WTC11 (cell line): ENCODE data around the gene FAM76A. TPM values are rescaled to one million over a fixed set of nuclear protein-coding genes. Genes with fewer than 3 reads are reported as not detected.
A peak's percentile ranks its signal among the peaks of the same experiment; 100 is the strongest.

ENCODE experiments used
- ATAC-seq: fragments of 200-7000 bp; cut with Tn5 transposase; 2 replicates; pipeline ENCODE4 v1.10.0; 2021; ENCODE audit warnings: mild to moderate bottlenecking, moderate library complexity
- CTCF ChIA-PET: fragments of 300-600 bp; sonication (Branson Sonifier 250); formaldehyde crosslinking; loops from one replicate; lab custom pipeline; 2021; ENCODE audit warnings: antibody characterized with exemption; lab: Charles Lee
- POLR2A ChIA-PET: fragments of 350-600 bp; sonication (Branson Sonifier 250); formaldehyde crosslinking; loops from one replicate; lab custom pipeline; 2021; ENCODE audit warnings: antibody characterized with exemption; lab: Charles Lee
- DNase-seq: peaks from one replicate; pipeline ENCODE4 v3.0.0; 2021; ENCODE audit warnings: low spot score
- H3K27ac Mint-ChIP-seq: 2 replicates; pipeline ENCODE4 v1.8.0; 2021; ENCODE audit warnings: mixed read lengths
- H3K27me3 Mint-ChIP-seq: 2 replicates; pipeline ENCODE4 v1.8.0; 2021; ENCODE audit warnings: low read depth, mild to moderate bottlenecking, moderate library complexity, mixed read lengths
- H3K36me3 Mint-ChIP-seq: 2 replicates; pipeline ENCODE4 v1.8.0; 2021; ENCODE audit warnings: mixed read lengths
- H3K4me1 Mint-ChIP-seq: 2 replicates; pipeline ENCODE4 v1.8.0; 2022; ENCODE audit warnings: mixed read lengths
- H3K4me3 Mint-ChIP-seq: 2 replicates; pipeline ENCODE4 v1.8.0; 2021; ENCODE audit warnings: mild to moderate bottlenecking, moderate library complexity, mixed read lengths
- H3K9me3 Mint-ChIP-seq: 2 replicates; pipeline ENCODE4 v1.8.0; 2021; ENCODE audit warnings: mixed read lengths
- ELF4 ChIP-seq: sonication (generic); formaldehyde crosslinking; IDR thresholded peaks from 2 replicates; pipeline ENCODE4 v1.8.1; 2022; ENCODE audit warnings: low read depth, mild to moderate bottlenecking, moderate library complexity, missing genetic modification reagents
- FOXJ3 ChIP-seq: sonication (generic); formaldehyde crosslinking; IDR thresholded peaks from 2 replicates; pipeline ENCODE4 v1.9.0; 2021; ENCODE audit warnings: missing genetic modification reagents, mild to moderate bottlenecking, borderline replicate concordance
- GABPB1 ChIP-seq: sonication (generic); formaldehyde crosslinking; IDR thresholded peaks from 2 replicates; pipeline ENCODE4 v1.8.1; 2023; ENCODE audit warnings: mild to moderate bottlenecking, missing genetic modification reagents
- GRHL2 ChIP-seq: fragments of 250-450 bp; sonication (Bioruptor Pico); IDR thresholded peaks from 2 replicates; pipeline ENCODE4 v1.8.0; 2022; ENCODE audit warnings: mild to moderate bottlenecking, moderate library complexity; ENCODE audit not compliant: insufficient replicate concordance, severe bottlenecking
- JUN ChIP-seq: sonication (generic); formaldehyde crosslinking; IDR thresholded peaks from 2 replicates; pipeline ENCODE4 v1.8.0; 2023; ENCODE audit warnings: mild to moderate bottlenecking, missing genetic modification reagents
- NR1H2 ChIP-seq: sonication (generic); formaldehyde crosslinking; IDR thresholded peaks from 2 replicates; pipeline ENCODE4 v1.9.0; 2021; ENCODE audit warnings: mild to moderate bottlenecking, moderate library complexity, missing genetic modification reagents
- NR2C2 ChIP-seq: sonication (generic); formaldehyde crosslinking; IDR thresholded peaks from 2 replicates; pipeline ENCODE4 v1.8.0; 2022; ENCODE audit warnings: mild to moderate bottlenecking, missing genetic modification reagents
- SMAD3 ChIP-seq: sonication (generic); formaldehyde crosslinking; IDR thresholded peaks from 2 replicates; pipeline ENCODE4 v1.8.0; 2022; ENCODE audit warnings: missing genetic modification reagents, mild to moderate bottlenecking, borderline replicate concordance
- TCF7 ChIP-seq: sonication (generic); formaldehyde crosslinking; IDR thresholded peaks from 2 replicates; pipeline ENCODE4 v1.8.0; 2022; ENCODE audit warnings: mild to moderate bottlenecking, low read depth, missing genetic modification reagents, moderate library complexity
- ZNF121 ChIP-seq: sonication (generic); formaldehyde crosslinking; IDR thresholded peaks from 2 replicates; pipeline ENCODE4 v1.8.0; 2023; ENCODE audit warnings: missing genetic modification reagents
- ZNF138 ChIP-seq: sonication (generic); formaldehyde crosslinking; conservative IDR thresholded peaks from 2 replicates; pipeline ENCODE4 v1.8.1; 2022; ENCODE audit warnings: mild to moderate bottlenecking, moderate library complexity, missing genetic modification reagents
- ZNF263 ChIP-seq: sonication (generic); formaldehyde crosslinking; IDR thresholded peaks from 2 replicates; pipeline ENCODE4 v1.8.1; 2022; ENCODE audit warnings: low read depth, mild to moderate bottlenecking, moderate library complexity, missing genetic modification reagents
- ZNF317 ChIP-seq: sonication (generic); formaldehyde crosslinking; IDR thresholded peaks from 2 replicates; pipeline ENCODE4 v1.8.1; 2023; ENCODE audit warnings: low read depth, mild to moderate bottlenecking, moderate library complexity, missing genetic modification reagents, borderline replicate concordance
- ZNF423 ChIP-seq: fragments of 250-450 bp; sonication (Bioruptor Pico); IDR thresholded peaks from 2 replicates; pipeline ENCODE4 v2.1.2; 2022; ENCODE audit warnings: mild to moderate bottlenecking, moderate library complexity
- total RNA-seq: library from RNA; stranded (reverse); gene quantifications from 3 replicates; pipeline ENCODE4 v1.2.3, GENCODE V29; 2021
- TF ChIP-seq, protein P1 (sequence below): sonication (generic); formaldehyde crosslinking; IDR thresholded peaks from 2 replicates; pipeline ENCODE4 v1.8.1; 2023; ENCODE audit warnings: mild to moderate bottlenecking, moderate library complexity, missing genetic modification reagents
- TF ChIP-seq, protein P2 (sequence below): sonication (generic); formaldehyde crosslinking; IDR thresholded peaks from 2 replicates; pipeline ENCODE4 v1.8.1; 2022; ENCODE audit warnings: mild to moderate bottlenecking, moderate library complexity, missing genetic modification reagents
- TF ChIP-seq, protein P3 (sequence below): sonication (generic); formaldehyde crosslinking; IDR thresholded peaks from 2 replicates; pipeline ENCODE4 v1.8.1; 2022; ENCODE audit warnings: low read depth, mild to moderate bottlenecking, moderate library complexity, missing genetic modification reagents, borderline replicate concordance
- TF ChIP-seq, protein P4 (sequence below): sonication (generic); formaldehyde crosslinking; IDR thresholded peaks from 2 replicates; pipeline ENCODE4 v1.8.1; 2022; ENCODE audit warnings: mild to moderate bottlenecking, missing genetic modification reagents, moderate library complexity, borderline replicate concordance
- TF ChIP-seq, protein P5 (sequence below): sonication (generic); formaldehyde crosslinking; IDR thresholded peaks from 2 replicates; pipeline ENCODE4 v1.8.1; 2022; ENCODE audit warnings: missing genetic modification reagents, borderline replicate concordance
- TF ChIP-seq, protein P6 (sequence below): sonication (generic); formaldehyde crosslinking; IDR thresholded peaks from 2 replicates; pipeline ENCODE4 v1.8.1; 2023; ENCODE audit warnings: mild to moderate bottlenecking, missing genetic modification reagents, borderline replicate concordance
- TF ChIP-seq, protein P7 (sequence below): sonication (generic); formaldehyde crosslinking; IDR thresholded peaks from 2 replicates; pipeline ENCODE4 v1.8.1; 2023; ENCODE audit warnings: mild to moderate bottlenecking, missing genetic modification reagents, moderate library complexity

FAM76A gene
- total RNA-seq, 1 experiment from 2014 or later, result 14.5 TPM

DNA sequence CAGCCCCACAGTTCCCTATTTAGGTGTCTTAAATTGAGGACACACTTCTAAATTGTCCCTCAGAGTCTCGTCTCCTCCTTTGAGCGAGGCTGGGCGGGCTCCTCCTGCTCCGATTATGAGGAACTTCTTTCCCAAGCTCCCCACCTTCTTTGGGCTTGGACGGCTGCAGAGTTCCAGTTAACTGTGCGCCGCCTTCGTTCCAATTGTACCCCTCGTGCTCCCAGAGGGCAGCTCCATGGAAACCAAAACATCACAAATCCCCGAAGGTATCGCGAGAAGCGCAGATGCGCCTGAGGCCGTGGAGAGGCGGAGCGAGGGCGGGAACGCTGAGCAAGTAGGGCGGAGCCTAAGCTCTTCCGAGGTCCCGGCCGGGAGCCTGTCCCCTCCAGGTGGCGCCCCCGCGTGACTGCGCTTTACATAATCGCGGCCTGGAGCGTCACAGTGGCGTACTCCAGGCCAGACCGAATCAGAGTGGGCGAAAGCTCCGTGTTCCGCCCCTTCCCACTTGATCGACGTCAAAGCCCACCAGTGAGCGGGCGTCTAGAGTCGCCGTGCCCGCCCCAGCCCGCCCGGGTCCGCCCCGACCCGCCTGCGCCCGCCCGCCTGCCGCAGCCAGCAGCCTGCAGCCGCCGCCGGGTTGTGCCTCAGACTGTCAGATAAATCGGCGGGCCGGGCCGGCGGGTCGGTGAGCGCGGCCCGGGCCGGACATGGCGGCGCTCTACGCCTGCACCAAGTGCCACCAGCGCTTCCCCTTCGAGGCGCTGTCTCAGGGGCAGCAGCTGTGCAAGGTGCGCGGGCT is at the start of gene FAM76A (continued):
- TF ChIP-seq, protein P1, sequence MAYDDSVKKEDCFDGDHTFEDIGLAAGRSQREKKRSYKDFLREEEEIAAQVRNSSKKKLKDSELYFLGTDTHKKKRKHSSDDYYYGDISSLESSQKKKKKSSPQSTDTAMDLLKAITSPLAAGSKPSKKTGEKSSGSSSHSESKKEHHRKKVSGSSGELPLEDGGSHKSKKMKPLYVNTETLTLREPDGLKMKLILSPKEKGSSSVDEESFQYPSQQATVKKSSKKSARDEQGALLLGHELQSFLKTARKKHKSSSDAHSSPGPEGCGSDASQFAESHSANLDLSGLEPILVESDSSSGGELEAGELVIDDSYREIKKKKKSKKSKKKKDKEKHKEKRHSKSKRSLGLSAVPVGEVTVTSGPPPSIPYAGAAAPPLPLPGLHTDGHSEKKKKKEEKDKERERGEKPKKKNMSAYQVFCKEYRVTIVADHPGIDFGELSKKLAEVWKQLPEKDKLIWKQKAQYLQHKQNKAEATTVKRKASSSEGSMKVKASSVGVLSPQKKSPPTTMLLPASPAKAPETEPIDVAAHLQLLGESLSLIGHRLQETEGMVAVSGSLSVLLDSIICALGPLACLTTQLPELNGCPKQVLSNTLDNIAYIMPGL (CRISPR knock-in tag), result peak; percentile 70
- no peak for TF ChIP-seq FOXJ3 (CRISPR knock-in tag)
- TF ChIP-seq TCF7, result no peak
- TF ChIP-seq, protein P2, sequence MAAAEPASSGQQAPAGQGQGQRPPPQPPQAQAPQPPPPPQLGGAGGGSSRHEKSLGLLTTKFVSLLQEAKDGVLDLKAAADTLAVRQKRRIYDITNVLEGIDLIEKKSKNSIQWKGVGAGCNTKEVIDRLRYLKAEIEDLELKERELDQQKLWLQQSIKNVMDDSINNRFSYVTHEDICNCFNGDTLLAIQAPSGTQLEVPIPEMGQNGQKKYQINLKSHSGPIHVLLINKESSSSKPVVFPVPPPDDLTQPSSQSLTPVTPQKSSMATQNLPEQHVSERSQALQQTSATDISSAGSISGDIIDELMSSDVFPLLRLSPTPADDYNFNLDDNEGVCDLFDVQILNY, result no peak
- no peak for TF ChIP-seq ZNF138 (CRISPR knock-in tag)
- TF ChIP-seq ZNF263 (CRISPR knock-in tag), result no peak
- TF ChIP-seq, protein P3, sequence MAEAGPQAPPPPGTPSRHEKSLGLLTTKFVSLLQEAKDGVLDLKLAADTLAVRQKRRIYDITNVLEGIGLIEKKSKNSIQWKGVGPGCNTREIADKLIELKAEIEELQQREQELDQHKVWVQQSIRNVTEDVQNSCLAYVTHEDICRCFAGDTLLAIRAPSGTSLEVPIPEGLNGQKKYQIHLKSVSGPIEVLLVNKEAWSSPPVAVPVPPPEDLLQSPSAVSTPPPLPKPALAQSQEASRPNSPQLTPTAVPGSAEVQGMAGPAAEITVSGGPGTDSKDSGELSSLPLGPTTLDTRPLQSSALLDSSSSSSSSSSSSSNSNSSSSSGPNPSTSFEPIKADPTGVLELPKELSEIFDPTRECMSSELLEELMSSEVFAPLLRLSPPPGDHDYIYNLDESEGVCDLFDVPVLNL (CRISPR knock-in tag), result no peak
- TF ChIP-seq NR1H2 (CRISPR knock-in tag), result no peak
- TF ChIP-seq ELF4 (CRISPR knock-in tag), result no peak
- TF ChIP-seq, protein P4, sequence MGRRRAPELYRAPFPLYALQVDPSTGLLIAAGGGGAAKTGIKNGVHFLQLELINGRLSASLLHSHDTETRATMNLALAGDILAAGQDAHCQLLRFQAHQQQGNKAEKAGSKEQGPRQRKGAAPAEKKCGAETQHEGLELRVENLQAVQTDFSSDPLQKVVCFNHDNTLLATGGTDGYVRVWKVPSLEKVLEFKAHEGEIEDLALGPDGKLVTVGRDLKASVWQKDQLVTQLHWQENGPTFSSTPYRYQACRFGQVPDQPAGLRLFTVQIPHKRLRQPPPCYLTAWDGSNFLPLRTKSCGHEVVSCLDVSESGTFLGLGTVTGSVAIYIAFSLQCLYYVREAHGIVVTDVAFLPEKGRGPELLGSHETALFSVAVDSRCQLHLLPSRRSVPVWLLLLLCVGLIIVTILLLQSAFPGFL (CRISPR knock-in tag), result no peak
- TF ChIP-seq ZNF317 (CRISPR knock-in tag), result no peak
- TF ChIP-seq, protein P5, sequence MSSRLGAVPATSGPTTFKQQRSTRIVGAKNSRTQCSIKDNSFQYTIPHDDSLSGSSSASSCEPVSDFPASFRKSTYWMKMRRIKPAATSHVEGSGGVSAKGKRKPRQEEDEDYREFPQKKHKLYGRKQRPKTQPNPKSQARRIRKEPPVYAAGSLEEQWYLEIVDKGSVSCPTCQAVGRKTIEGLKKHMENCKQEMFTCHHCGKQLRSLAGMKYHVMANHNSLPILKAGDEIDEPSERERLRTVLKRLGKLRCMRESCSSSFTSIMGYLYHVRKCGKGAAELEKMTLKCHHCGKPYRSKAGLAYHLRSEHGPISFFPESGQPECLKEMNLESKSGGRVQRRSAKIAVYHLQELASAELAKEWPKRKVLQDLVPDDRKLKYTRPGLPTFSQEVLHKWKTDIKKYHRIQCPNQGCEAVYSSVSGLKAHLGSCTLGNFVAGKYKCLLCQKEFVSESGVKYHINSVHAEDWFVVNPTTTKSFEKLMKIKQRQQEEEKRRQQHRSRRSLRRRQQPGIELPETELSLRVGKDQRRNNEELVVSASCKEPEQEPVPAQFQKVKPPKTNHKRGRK (CRISPR knock-in tag), result no peak
- no peak for TF ChIP-seq ZNF423 (CRISPR knock-in tag)
- no peak for TF ChIP-seq GRHL2 (CRISPR knock-in tag)
- TF ChIP-seq SMAD3, result peak; percentile 35; the same call in 1 of the 2 replicates
- TF ChIP-seq NR2C2 (CRISPR knock-in tag), result peak; percentile 75

DNA sequence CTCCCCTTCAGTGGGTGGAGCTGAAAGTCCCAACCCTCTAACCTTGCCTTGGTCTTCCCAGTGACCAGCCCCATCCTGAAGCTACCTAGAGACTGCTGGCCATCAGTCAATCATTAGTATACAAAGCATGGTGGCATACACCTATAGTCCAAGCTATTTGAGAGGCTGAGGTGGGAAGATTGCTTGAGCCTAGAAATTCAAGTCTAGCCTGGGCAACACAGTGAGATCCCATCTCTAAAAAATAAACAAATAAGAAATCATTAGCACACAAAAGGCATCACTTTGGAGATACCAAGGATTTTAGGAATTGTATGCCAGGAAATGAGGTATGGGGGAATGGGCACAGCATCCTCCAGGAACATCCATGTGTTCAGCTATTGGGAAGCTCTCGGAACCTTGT is 49.4 kb upstream of the FAM76A start:
- Mint-ChIP-seq H3K36me3 (peaks cover 15% of the 10 kb centered on the region), H3K27me3 (peaks cover 5% of the 10 kb centered on the region), H3K27ac (no peak overlapping the region), H3K4me3 (no peak overlapping the region), H3K9me3 (peaks cover 31% of the 10 kb centered on the region), H3K4me1 (peaks cover 8% of the 10 kb centered on the region)
- DNase-seq (no peak), ATAC-seq (no peak)
- ChIA-PET POLR2A (interaction anchor here (0.5 kb wide), 1 partner anchor 33 kb away, joined by 6 read pairs; no protein-coding TSS in a partner anchor), CTCF (no interaction called here)
- TF ChIP-seq, protein P6, sequence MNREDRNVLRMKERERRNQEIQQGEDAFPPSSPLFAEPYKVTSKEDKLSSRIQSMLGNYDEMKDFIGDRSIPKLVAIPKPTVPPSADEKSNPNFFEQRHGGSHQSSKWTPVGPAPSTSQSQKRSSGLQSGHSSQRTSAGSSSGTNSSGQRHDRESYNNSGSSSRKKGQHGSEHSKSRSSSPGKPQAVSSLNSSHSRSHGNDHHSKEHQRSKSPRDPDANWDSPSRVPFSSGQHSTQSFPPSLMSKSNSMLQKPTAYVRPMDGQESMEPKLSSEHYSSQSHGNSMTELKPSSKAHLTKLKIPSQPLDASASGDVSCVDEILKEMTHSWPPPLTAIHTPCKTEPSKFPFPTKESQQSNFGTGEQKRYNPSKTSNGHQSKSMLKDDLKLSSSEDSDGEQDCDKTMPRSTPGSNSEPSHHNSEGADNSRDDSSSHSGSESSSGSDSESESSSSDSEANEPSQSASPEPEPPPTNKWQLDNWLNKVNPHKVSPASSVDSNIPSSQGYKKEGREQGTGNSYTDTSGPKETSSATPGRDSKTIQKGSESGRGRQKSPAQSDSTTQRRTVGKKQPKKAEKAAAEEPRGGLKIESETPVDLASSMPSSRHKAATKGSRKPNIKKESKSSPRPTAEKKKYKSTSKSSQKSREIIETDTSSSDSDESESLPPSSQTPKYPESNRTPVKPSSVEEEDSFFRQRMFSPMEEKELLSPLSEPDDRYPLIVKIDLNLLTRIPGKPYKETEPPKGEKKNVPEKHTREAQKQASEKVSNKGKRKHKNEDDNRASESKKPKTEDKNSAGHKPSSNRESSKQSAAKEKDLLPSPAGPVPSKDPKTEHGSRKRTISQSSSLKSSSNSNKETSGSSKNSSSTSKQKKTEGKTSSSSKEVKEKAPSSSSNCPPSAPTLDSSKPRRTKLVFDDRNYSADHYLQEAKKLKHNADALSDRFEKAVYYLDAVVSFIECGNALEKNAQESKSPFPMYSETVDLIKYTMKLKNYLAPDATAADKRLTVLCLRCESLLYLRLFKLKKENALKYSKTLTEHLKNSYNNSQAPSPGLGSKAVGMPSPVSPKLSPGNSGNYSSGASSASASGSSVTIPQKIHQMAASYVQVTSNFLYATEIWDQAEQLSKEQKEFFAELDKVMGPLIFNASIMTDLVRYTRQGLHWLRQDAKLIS (CRISPR knock-in tag), result no peak
- TF ChIP-seq, protein P7, sequence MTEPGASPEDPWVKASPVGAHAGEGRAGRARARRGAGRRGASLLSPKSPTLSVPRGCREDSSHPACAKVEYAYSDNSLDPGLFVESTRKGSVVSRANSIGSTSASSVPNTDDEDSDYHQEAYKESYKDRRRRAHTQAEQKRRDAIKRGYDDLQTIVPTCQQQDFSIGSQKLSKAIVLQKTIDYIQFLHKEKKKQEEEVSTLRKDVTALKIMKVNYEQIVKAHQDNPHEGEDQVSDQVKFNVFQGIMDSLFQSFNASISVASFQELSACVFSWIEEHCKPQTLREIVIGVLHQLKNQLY (CRISPR knock-in tag), result no peak
- TF ChIP-seq JUN (CRISPR knock-in tag) (no peak), ZNF121 (CRISPR knock-in tag) (peak; percentile 4; the same call in 1 of the 2 replicates), GABPB1 (CRISPR knock-in tag) (no peak)
